Stimulated activated CD4-positive, alpha-beta T cell treated with anti-CD3 and anti-CD28 coated beads, TNF-alpha, amount 100 ng/mL, for 48 hours (primary cell): ENCODE results near the gene FBXO2.
"Not testable (repeated sequence)": the region's sequence is repeated elsewhere in the genome, so short reads cannot be mapped to it uniquely, and the experiment has no call there.

ENCODE experiments used
- DNase-seq, 3 donors: peaks; one replicate each; pipeline ENCODE4 v3.0.0-alpha.2; 2020; ENCODE audit warnings: low read depth in 3 of 3

FBXO2 gene

GRCh38 chr1:11629184-11630016 is 24.8 kb downstream of the FBXO2 start:
- DNase-seq, result no peak

- DNase-seq, result no peak
Observed at GRCh38 chr1:11628767-11629166, 25.5 kb downstream of the FBXO2 start.

DNA sequence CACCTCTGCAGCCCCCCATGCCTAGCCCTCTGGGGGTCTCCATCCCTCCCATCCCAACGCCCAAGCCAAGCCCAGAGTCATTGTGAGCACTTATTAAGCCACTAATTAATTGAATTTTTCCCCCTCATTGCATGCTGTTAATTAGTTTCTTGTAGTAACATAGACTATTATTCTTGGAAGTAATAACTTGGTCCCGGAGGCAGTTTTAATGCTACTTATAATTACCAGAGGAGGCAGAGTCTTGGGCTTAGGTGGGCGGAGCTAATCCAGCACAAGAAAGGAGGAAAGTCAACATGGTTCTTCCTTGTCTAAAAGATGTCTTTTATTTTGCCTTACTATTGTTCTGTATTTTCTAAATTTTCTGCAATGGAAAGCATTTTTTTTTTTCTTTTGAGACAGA is 27.7 kb downstream of the FBXO2 start:
- DNase-seq, result no peak

GRCh38 chr1:11623702-11624101 is 30.5 kb downstream of the FBXO2 start:
- no peak for DNase-seq

DNA sequence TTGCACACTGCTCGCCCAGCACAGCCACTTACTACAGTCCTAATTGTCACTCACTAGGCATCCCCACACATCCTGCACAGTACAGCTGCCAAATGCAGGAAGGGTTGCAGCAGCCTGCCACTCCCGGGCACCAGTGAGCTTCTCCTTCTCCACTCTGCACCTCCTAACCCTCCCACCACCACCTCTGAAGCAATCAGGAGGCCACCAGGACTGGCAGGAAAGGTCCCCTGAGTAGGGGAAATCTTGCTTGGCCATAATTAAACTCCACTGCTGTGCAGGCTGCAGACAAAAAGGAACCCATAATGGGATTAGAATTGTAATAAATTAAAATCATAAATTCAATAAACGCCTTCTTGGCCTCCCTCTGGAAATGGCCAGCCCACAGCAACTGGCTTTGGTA is 31.8 kb downstream of the FBXO2 start:
- no peak for DNase-seq

GRCh38 chr1:11620924-11621323 is 33.3 kb downstream of the FBXO2 start:
- no peak for DNase-seq

- DNase-seq, result no peak
Observed at GRCh38 chr1:11620405-11620804, 33.8 kb downstream of the FBXO2 start.

- DNase-seq, result no peak
Observed at GRCh38 chr1:11617741-11618140, 36.5 kb downstream of the FBXO2 start.

- no peak for DNase-seq
Observed at GRCh38 chr1:11617314-11617713, 36.9 kb downstream of the FBXO2 start.

- no peak for DNase-seq
Observed at GRCh38 chr1:11616766-11617165, 37.5 kb downstream of the FBXO2 start.

DNA sequence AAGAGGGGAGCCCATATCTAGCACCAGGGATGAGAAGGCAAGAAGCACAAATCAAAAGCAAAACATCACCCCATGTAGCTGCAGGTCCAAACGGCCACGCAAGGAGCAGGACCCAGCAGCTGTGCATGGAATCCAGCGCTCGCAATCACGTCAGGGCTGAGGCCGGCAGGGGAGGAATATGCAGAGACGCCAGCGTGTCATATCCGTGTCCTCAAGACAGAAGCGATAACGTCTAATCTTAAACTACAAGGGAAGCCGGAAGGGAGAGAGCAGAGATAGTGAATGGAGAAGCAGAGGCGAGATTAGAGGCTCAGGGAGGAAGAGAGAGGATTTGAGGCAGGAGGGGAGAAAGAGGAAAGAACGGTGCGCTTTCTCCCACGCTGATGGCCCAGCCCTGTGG is 39.1 kb downstream of the FBXO2 start:
- no peak for DNase-seq

DNA sequence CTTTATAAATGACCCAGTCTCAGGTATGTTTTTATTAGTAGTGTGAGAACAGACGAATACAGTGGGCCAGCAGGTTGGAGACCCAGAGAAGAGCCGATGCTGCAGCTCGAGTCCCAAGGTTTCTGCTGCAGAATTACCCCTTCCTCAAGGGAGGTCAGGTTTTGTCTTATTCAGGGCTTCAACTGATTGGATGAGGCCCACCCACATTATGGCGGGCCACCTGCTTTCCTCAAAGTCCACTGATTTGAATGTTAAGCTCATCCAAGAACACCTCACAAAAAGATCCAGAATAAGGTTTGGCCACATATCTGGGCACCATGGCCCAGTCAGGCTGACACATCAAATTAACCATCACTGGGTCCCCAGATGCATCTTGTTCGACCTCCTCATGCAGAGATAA is 40.9 kb downstream of the FBXO2 start:
- DNase-seq, result no peak

DNA sequence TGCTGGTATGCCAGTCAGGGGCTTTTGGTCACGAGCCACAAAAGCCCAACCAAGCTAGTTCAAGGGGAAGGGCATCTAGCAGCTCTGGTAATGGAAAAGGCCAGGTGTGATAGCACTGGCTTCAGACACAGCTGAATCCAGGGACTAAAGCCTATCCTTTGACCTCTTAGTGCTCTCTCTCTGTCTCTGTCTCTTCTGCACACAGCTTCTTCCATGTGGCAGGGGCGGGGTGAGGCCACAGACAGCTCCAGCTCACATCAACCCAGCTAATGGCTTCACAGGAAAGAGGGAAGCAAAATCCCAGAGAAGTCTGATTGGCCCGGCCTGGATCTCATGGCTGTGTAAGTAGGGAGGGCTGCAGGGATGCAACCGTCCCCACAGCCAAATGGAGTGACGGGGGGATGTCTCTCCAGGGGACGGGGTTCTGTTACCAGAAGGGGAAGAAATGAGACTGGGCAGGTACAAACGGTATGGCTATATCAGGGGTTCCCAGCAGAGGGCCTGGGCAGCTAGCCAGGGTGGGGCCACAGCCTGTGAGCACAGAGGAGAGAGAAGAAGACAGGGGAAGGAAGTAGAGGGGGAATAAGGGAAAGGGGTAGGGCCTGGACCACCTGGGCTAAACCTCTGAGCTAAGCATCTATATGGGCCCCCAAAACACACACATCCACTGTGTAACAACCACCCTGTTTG is 42.4 kb downstream of the FBXO2 start:
- DNase-seq, result no peak

- no peak for DNase-seq
Observed at GRCh38 chr1:11610629-11611180, 43.5 kb downstream of the FBXO2 start.

DNA sequence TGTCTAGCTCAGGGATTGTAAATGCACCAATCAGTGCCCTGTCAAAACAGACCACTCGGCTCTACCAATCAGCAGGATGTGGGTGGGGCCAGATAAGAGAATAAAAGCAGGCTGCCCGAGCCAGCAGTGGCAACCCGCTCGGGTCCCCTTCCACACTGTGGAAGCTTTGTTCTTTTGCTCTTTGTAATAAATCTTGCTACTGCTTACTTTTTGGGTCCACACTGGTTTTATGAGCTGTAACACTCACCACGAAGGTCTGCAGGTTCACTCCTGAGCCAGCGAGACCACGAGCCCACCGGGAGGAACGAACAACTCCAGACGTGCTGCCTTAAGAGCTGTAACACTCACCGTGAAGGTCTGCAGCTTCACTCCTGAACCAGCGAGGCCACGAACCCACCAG is 44.9 kb downstream of the FBXO2 start:
- not testable (repeated sequence) for DNase-seq

- DNase-seq, result not testable (repeated sequence)
Observed at GRCh38 chr1:11608596-11609130, 45.6 kb downstream of the FBXO2 start.

GRCh38 chr1:11606775-11607174 is 47.5 kb downstream of the FBXO2 start:
- DNase-seq, result no peak

DNA sequence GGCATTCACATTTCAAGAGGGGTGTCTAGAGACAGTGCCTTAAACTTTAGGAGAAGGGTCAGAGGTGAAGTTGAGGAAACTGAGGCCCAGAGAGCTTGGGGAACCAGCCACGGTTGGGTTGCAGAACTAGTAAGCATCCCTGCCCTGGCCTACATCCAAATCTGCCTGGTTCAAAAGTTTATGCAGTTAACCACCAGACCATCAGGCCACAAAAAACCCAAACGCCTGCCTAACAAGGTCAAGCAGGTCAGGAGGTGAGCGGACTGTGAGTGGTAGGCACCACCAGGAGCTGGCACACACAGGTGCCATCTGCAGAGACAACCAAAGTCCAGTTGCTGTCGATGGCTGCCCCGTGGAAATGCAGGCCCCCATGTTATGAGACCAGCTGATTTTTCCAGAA is 51.2 kb downstream of the FBXO2 start:
- no peak for DNase-seq

GRCh38 chr1:11602424-11602823 is 51.8 kb downstream of the FBXO2 start:
- no peak for DNase-seq

GRCh38 chr1:11600836-11601235 is 53.4 kb downstream of the FBXO2 start:
- no peak for DNase-seq

DNA sequence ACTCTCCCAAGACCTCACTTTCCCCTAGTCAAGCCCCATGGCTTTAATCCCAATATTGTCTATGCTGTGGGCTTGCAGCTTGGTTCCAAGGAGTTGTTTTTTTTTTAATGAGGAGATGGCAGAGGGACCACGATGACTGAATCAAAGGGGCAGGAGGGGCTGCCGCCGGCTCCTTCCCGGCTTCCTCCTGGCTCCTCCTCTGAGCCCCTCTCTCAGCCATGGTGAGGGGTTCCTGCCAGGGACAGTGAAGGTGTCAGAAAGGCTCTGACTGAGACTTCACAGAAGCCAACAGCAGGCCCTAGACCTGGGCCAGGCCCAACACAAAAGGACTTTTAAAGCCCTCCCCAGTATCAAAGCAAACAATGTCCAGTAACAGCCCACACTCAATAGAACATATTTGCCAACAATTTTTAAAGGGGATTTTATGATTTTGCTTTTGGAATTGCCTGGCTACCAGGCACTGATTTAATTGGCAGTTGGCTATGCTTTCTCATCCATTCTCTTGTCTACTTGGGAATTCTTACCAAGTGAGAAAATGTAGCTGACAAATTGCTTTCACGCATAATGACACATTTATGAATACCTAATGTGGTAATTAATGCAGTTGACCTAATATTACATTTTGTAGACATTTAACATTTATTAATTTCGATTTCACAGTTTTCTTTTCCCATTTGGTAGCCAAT is 54.2 kb downstream of the FBXO2 start:
- no peak for DNase-seq

- no peak for DNase-seq
Observed at GRCh38 chr1:11598461-11598860, 55.8 kb downstream of the FBXO2 start.
